ENCODE measurements around the gene PRDM12.
A peak's percentile ranks its signal among the peaks of the same experiment; 100 is the strongest.

Gene PRDM12

GRCh38 chr9:130693426-130694191 is 29.2 kb downstream of the PRDM12 start, which contains the start of gene EXOSC2 (continued):
- TF ChIP-seq ZXDB (tag by site-specific recombination; IDR thresholded peaks at IDR 0.05) (peak; percentile 81), KLF8 (tag by site-specific recombination; IDR thresholded peaks at IDR 0.05) (peak; percentile 63), ZNF202 (tag by site-specific recombination; IDR thresholded peaks at IDR 0.05; ENCODE audit: borderline replicate concordance) (no peak), ZNF610 (tag by site-specific recombination; IDR thresholded peaks at IDR 0.05; ENCODE audit: borderline replicate concordance) (peak; percentile 64; the same call in 1 of the 2 replicates), ZBTB48 (tag by site-specific recombination; IDR thresholded peaks at IDR 0.05) (peak; percentile 41; the same call in 1 of the 2 replicates), ZNF600 (tag by site-specific recombination; IDR thresholded peaks at IDR 0.05) (peak; percentile 35; the same call in 1 of the 2 replicates), ZIC2 (tag by site-specific recombination; IDR thresholded peaks at IDR 0.05) (peak; percentile 12; the same call in 1 of the 2 replicates), ATF2 (tag by site-specific recombination; IDR thresholded peaks at IDR 0.05; ENCODE audit: low read depth) (no peak), ZFP37 (tag by site-specific recombination; IDR thresholded peaks at IDR 0.05) (peak; percentile 51; the same call in 1 of the 2 replicates), KLF17 (tag by site-specific recombination; IDR thresholded peaks at IDR 0.05) (peak; percentile 54; the same call in 1 of the 2 replicates), KLF10 (tag by site-specific recombination; IDR thresholded peaks at IDR 0.05) (peak; percentile 35; the same call in 1 of the 2 replicates), PATZ1 (tag by site-specific recombination; IDR thresholded peaks at IDR 0.05) (no peak), ZNF660 (tag by site-specific recombination; IDR thresholded peaks at IDR 0.05) (peak; percentile 17), YY1 (tag by site-specific recombination; IDR thresholded peaks at IDR 0.05) (peak; percentile 96), ZBTB21 (tag by site-specific recombination; IDR thresholded peaks at IDR 0.05) (0 out of 2 replicates have a peak, but pooled peaks have one; percentile 21), ZNF354C (tag by site-specific recombination; IDR thresholded peaks at IDR 0.05; ENCODE audit: borderline replicate concordance, low read depth) (no peak), ZBTB17 (tag by site-specific recombination; IDR thresholded peaks at IDR 0.05) (peak; percentile 83)

GRCh38 chr9:130694205-130694604 is 29.8 kb downstream of the PRDM12 start:
- Histone ChIP-seq H3K27ac (ENCODE audit: extremely low read depth, low read depth, low read length) (peak overlapping the region; percentile 63), H3K9me3 (ENCODE audit: control insufficient read depth, insufficient read depth, low read depth, low read length) (no peaks in the 10 kb centered on the region), H3K36me3 (ENCODE audit: control insufficient read depth in 2 of 2, insufficient read depth in 1 of 2, low read length in 2 of 2) (peaks cover 30 to 44% of the 10 kb centered on the region in 2 experiments), H3K4me3 (ENCODE audit: low read depth, low read length) (peak overlapping the region; percentile 72), H3K4me1 (ENCODE audit: control insufficient read depth, insufficient read depth, low read length) (no peaks in the 10 kb centered on the region)
- POLR2A ChIA-PET = interaction anchor here (0.7 to 2.0 kb wide), 11 partner anchors 9 to 871 kb away, joined by 3 to 30 read pairs (median 6); partner anchors contain the start of gene TOR1A
- CTCF ChIA-PET = interaction anchor here (1.0 to 15.8 kb wide), 5 partner anchors 10 to 304 kb away, joined by 3 to 305 read pairs (median 7); no protein-coding TSS in a partner anchor
- TF ChIP-seq ZBTB7A (tag by site-specific recombination; IDR thresholded peaks at IDR 0.05; ENCODE audit: low read depth) (no peak), MYNN (tag by site-specific recombination; IDR thresholded peaks at IDR 0.05; ENCODE audit: borderline replicate concordance) (no peak), ZFHX2 (tag by site-specific recombination; conservative IDR thresholded peaks at IDR 0.05) (no peak), ZNF785 (tag by site-specific recombination; IDR thresholded peaks at IDR 0.05) (no peak), BCL11A (tag by site-specific recombination; IDR thresholded peaks at IDR 0.05; ENCODE audit: low read depth) (no peak), ZNF311 (tag by site-specific recombination; IDR thresholded peaks at IDR 0.05; ENCODE audit: borderline replicate concordance) (no peak), ZNF280D (tag by site-specific recombination; IDR thresholded peaks at IDR 0.05) (no peak), ZNF830 (tag by site-specific recombination; IDR thresholded peaks at IDR 0.05; ENCODE audit: low read depth) (no peak), PATZ1 (tag by site-specific recombination; IDR thresholded peaks at IDR 0.05) (no peak), ZNF341 (tag by site-specific recombination; IDR thresholded peaks at IDR 0.05; ENCODE audit: low read depth) (no peak), ZEB2 (tag by site-specific recombination; IDR thresholded peaks at IDR 0.05) (no peak)

All from HEK293 (cell line).